Lower leg skin (tissue), 3 donors: ENCODE results near the gene TBCD.

Experiments used
- CTCF ChIP-seq, 3 donors: fragments of 450-650 bp; IDR thresholded peaks; one replicate each; pipeline ENCODE4 v1.5.1; 2016; ENCODE audit warnings: antibody characterized with exemption in 3 of 3, mild to moderate bottlenecking in 3 of 3, moderate library complexity in 2 of 3
- POLR2A ChIP-seq, 2 donors: fragments of 450-650 bp; IDR thresholded peaks; one replicate each; pipeline ENCODE4 v1.6.1; 2016 to 2017; ENCODE audit warnings: antibody characterized with exemption in 2 of 2, mild to moderate bottlenecking in 1 of 2, moderate library complexity in 1 of 2

- no peak for TF ChIP-seq CTCF (IDR thresholded peaks at IDR 0.05)
- TF ChIP-seq POLR2A (IDR thresholded peaks at IDR 0.05) = no peak
These were observed 132.6 kb downstream of the TBCD start for GRCh38 chr17:82884341-82884969.
